Common myeloid progenitor, CD34-positive (primary cell): ENCODE measurements around the gene POTEC.
A peak's percentile ranks its signal among the peaks of the same experiment; 100 is the strongest.
"Not testable (repeated sequence)": the region's sequence is repeated elsewhere in the genome, so short reads cannot be mapped to it uniquely, and the experiment has no call there.

Source experiments
- CTCF ChIA-PET: fragments of 350-600 bp; sonication (Branson Sonifier 250); formaldehyde crosslinking; loops from one replicate; lab custom pipeline; 2021; ENCODE audit warnings: antibody characterized with exemption; lab: Charles Lee
- POLR2A ChIA-PET: fragments of 350-600 bp; sonication (Branson Sonifier 250); formaldehyde crosslinking; loops from one replicate; lab custom pipeline; 2021; ENCODE audit warnings: antibody characterized with exemption; lab: Charles Lee
- DNase-seq, 3 donors: peaks; one replicate each; pipeline versions ENCODE4 v3.0.0 to v3.0.0-alpha.2; 2013
- H3K27ac ChIP-seq, 2 experiments: 1 replicate in 1 of 2; 2 replicates in 1 of 2; pipeline ENCODE4 v1.7.0; 2013; ENCODE audit warnings: inconsistent platforms in 2 of 2, low read length in 2 of 2, mild to moderate bottlenecking in 2 of 2, low read depth in 1 of 2, moderate library complexity in 1 of 2; ENCODE audit not compliant: severe bottlenecking in 2 of 2, insufficient read depth in 1 of 2, poor library complexity in 1 of 2
- H3K27me3 ChIP-seq, 5 experiments: replicated peaks in 2 of 5; 1 replicate in 3 of 5; 2 replicates in 2 of 5; pipeline versions ENCODE4 v1.6.1 to v1.7.0; 2013; ENCODE audit warnings: low read length in 4 of 5, mild to moderate bottlenecking in 2 of 5, moderate library complexity in 2 of 5, inconsistent platforms in 1 of 5; ENCODE audit not compliant: insufficient read depth in 5 of 5, control insufficient read depth in 4 of 5
- H3K36me3 ChIP-seq, 4 experiments: 1 replicate in 2 of 4; 2 replicates in 2 of 4; pipeline versions ENCODE4 v1.6.1 to v1.7.0; 2013; ENCODE audit warnings: low read length in 3 of 4, control low read depth in 1 of 4, mild to moderate bottlenecking in 1 of 4; ENCODE audit not compliant: control insufficient read depth in 4 of 4, insufficient read depth in 4 of 4
- H3K4me1 ChIP-seq, 4 experiments: 1 replicate in 3 of 4; 2 replicates in 1 of 4; pipeline versions ENCODE4 v1.6.1 to v1.7.1; 2013; ENCODE audit warnings: low read length in 3 of 4, mild to moderate bottlenecking in 3 of 4, control low read depth in 1 of 4, inconsistent platforms in 1 of 4, moderate library complexity in 1 of 4; ENCODE audit not compliant: control insufficient read depth in 4 of 4, insufficient read depth in 4 of 4; ENCODE audit errors: control extremely low read depth in 1 of 4
- H3K4me3 ChIP-seq, 7 experiments: 1 replicate in 4 of 7; 2 replicates in 3 of 7; pipeline versions ENCODE4 v1.5.1 to v1.7.0; 2013; ENCODE audit warnings: mild to moderate bottlenecking in 7 of 7, low read length in 6 of 7, moderate library complexity in 6 of 7, inconsistent platforms in 2 of 7, low read depth in 2 of 7, control low read depth in 1 of 7; ENCODE audit not compliant: insufficient read depth in 4 of 7, control insufficient read depth in 1 of 7; ENCODE audit errors: extremely low read depth in 1 of 7
- H3K9me3 ChIP-seq, 5 experiments: 1 replicate in 4 of 5; 2 replicates in 1 of 5; pipeline versions ENCODE4 v1.6.1 to v1.7.1; 2013; ENCODE audit warnings: low read length in 4 of 5, mild to moderate bottlenecking in 2 of 5, inconsistent platforms in 1 of 5, low read depth in 1 of 5, moderate library complexity in 1 of 5; ENCODE audit not compliant: control insufficient read depth in 4 of 5, insufficient read depth in 2 of 5; ENCODE audit errors: control extremely low read depth in 1 of 5
- WGBS: methylation state at CpG from one replicate; pipeline ENCODE4 v1.1.5; 2013; ENCODE audit not compliant: insufficient coverage; 5-methylcytosine and 5-hydroxymethylcytosine counted together

The POTEC gene

DNA sequence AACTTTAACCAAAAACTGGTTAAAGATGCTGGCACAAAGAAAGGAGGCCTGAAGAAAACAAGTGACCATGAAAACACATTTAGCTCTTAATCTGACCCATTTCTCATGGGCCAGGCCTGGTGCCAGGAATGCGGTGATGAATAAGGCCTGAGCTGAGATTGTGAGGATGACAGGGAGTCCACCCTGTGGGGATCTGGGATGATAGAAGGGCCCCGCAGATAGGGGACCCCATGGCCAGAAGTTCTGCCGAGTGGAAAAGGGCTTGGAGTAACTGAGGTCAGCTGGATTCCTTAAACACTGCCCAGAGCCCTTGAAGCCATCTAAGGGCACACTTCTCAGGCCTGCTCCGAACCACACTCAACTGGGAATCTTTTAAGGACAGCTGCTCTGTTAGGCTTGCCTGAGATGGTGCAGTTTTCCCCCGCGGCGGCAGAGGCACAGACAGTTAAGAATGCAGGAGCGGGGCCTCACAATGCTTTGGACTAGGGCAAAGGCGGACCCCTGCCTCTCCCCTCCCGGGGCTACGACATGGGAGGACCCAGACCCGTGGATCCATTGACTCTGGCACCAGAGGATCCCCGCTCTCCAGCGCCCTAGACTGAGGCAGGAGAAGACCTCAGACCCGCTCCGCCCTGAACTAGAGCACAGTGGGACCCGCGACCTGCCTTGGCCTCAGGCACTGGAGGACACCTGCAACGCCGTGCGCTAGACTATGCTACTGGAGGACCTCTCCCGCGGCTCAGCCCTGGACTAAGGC is 70.0 kb downstream of the POTEC start:
- H3K9me3 ChIP-seq, POLR2A ChIA-PET, H3K27ac ChIP-seq, CTCF ChIA-PET, DNase-seq, H3K36me3 ChIP-seq, H3K4me1 ChIP-seq, H3K27me3 ChIP-seq, H3K4me3 ChIP-seq: not testable (repeated sequence)
- WGBS = over 99% methylated on average over 12 of the region's 23 CpGs

DNA sequence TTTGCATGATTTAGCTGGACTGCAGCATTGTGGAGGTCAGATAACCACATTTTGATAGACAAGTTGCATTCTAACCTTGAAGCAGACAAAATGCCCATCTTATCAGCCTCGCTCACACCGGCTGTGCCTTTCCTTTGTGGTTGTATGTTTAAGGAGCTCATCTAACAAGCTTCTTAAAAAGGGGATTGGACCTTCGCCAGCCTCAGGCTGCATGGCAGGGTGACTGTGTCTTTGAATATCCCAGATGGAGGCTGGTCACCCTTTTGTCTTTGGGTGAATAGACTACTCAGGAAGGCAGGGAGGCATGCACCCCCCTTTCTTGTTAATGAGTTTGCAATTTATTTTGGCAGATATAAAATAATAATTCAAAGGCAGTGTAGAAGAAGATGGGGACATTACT is 72.1 kb downstream of the POTEC start:
- H3K27ac ChIP-seq, CTCF ChIA-PET, POLR2A ChIA-PET, H3K4me3 ChIP-seq, H3K4me1 ChIP-seq, H3K36me3 ChIP-seq, H3K9me3 ChIP-seq, H3K27me3 ChIP-seq: not testable (repeated sequence)
- peak; percentile 36 to 68 (median 51) for DNase-seq
- WGBS = no CpG with 5 or more reads among the region's 3 CpGs

DNA sequence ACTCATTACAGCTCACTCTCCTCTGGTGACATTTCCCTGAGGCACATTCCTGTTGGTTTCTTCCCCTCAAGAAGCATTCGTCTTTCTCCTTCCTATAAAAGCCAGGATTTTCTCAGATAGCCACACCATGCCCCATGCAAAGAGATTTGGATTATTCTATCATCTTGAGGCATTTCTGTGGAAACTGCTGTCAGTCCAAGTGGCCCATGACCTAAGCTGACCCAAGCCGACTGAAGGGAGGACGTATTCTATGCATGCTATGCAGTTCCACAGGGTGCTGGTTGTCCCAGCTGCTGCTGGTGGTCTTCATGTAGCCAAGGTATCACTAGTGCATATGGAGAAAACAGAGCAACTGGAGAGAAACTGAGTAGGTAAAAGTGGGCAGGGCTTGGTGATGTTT is 73.0 kb downstream of the POTEC start:
- H3K9me3 ChIP-seq, H3K4me1 ChIP-seq, H3K36me3 ChIP-seq, H3K27ac ChIP-seq, H3K4me3 ChIP-seq, H3K27me3 ChIP-seq, CTCF ChIA-PET, POLR2A ChIA-PET, DNase-seq: not testable (repeated sequence)
- WGBS = 93% methylated on average over 2 of the region's 3 CpGs

- H3K36me3 ChIP-seq, H3K4me3 ChIP-seq, POLR2A ChIA-PET, H3K4me1 ChIP-seq, H3K27me3 ChIP-seq, H3K27ac ChIP-seq, DNase-seq, H3K9me3 ChIP-seq, CTCF ChIA-PET: not testable (repeated sequence)
Observed at GRCh38 chr18:14470046-14470445, 73.4 kb downstream of the POTEC start.

- H3K27ac ChIP-seq, POLR2A ChIA-PET, CTCF ChIA-PET, H3K4me1 ChIP-seq, DNase-seq, H3K9me3 ChIP-seq, H3K4me3 ChIP-seq, H3K36me3 ChIP-seq, H3K27me3 ChIP-seq: not testable (repeated sequence)
- 20% methylated on average over 1 of the region's 1 CpG for WGBS
Observed at GRCh38 chr18:14465989-14466388, 77.4 kb downstream of the POTEC start.
